GM21723 (cell line): ENCODE results near the gene BDNF.
A peak's percentile ranks its signal among the peaks of the same experiment; 100 is the strongest.

Experiments
- ATAC-seq: cut with Tn5 transposase; IDR thresholded peaks from one replicate; pipeline ENCODE4 v1.9.1; 2021; ENCODE audit warnings: mild to moderate bottlenecking, moderate library complexity; ENCODE audit not compliant: unreplicated experiment

Gene BDNF

GRCh38 chr11:27707676-27708075 is 7.4 kb upstream of the BDNF start:
- ATAC-seq, result no peak

GRCh38 chr11:27705873-27706820 is 5.9 kb upstream of the BDNF start:
- peak; percentile 82 for ATAC-seq

GRCh38 chr11:27703481-27703880 is 3.2 kb upstream of the BDNF start:
- no peak for ATAC-seq

- no peak for ATAC-seq
Measured at GRCh38 chr11:27702811-27703210, 2.6 kb upstream of the BDNF start.

GRCh38 chr11:27701355-27702105 is 1.3 kb upstream of the BDNF start:
- ATAC-seq, result no peak

GRCh38 chr11:27699926-27700350 is 317 bp downstream of the BDNF start:
- no peak for ATAC-seq

GRCh38 chr11:27699242-27699925 is 871 bp downstream of the BDNF start:
- no peak for ATAC-seq

- ATAC-seq, result peak; percentile 68
Measured at GRCh38 chr11:27698872-27699241, 1.4 kb downstream of the BDNF start.

- no peak for ATAC-seq
Measured at GRCh38 chr11:27697679-27698275, 2.5 kb downstream of the BDNF start.

GRCh38 chr11:27696961-27697360 is 3.3 kb downstream of the BDNF start:
- ATAC-seq, result no peak

- ATAC-seq, result no peak
Measured at GRCh38 chr11:27696115-27696514, 4.1 kb downstream of the BDNF start.

GRCh38 chr11:27694992-27695391 is 5.3 kb downstream of the BDNF start:
- no peak for ATAC-seq

GRCh38 chr11:27693398-27693797 is 6.9 kb downstream of the BDNF start:
- ATAC-seq, result no peak

- ATAC-seq, result no peak
Measured at GRCh38 chr11:27692781-27693180, 7.5 kb downstream of the BDNF start.

GRCh38 chr11:27688076-27688475 is 12.2 kb downstream of the BDNF start:
- ATAC-seq, result no peak

GRCh38 chr11:27681664-27682063 is 18.6 kb downstream of the BDNF start:
- ATAC-seq, result no peak

- no peak for ATAC-seq
Measured at GRCh38 chr11:27679136-27680015, 20.9 kb downstream of the BDNF start.

- ATAC-seq, result no peak
Measured at GRCh38 chr11:27678242-27678641, 22.0 kb downstream of the BDNF start.

- no peak for ATAC-seq
Measured at GRCh38 chr11:27677108-27677507, 23.1 kb downstream of the BDNF start.
